GM18519 (cell line): ENCODE results near the gene CRTC1.

Source experiments
- ATAC-seq: cut with Tn5 transposase; IDR thresholded peaks from one replicate; pipeline ENCODE4 v1.9.1; 2021; ENCODE audit warnings: mild to moderate bottlenecking, moderate library complexity; ENCODE audit not compliant: unreplicated experiment, low FRiP score

Gene CRTC1

GRCh38 chr19:18763674-18764590 lies 80.5 kb downstream of the CRTC1 start:
- no peak for ATAC-seq

GRCh38 chr19:18764591-18765051 lies 81.1 kb downstream of the CRTC1 start:
- ATAC-seq, result no peak

GRCh38 chr19:18765224-18765623 lies 81.7 kb downstream of the CRTC1 start:
- ATAC-seq, result no peak

- ATAC-seq, result no peak
Observed at GRCh38 chr19:18768046-18768771, 84.7 kb downstream of the CRTC1 start.

GRCh38 chr19:18768997-18769891 lies 85.8 kb downstream of the CRTC1 start:
- ATAC-seq, result no peak

- no peak for ATAC-seq
Observed at GRCh38 chr19:18769989-18770528, 86.6 kb downstream of the CRTC1 start.

- ATAC-seq, result no peak
Observed at GRCh38 chr19:18770663-18771327, 87.3 kb downstream of the CRTC1 start.

- ATAC-seq, result no peak
Observed at GRCh38 chr19:18771328-18772242, 88.1 kb downstream of the CRTC1 start.

GRCh38 chr19:18772620-18773587 lies 89.4 kb downstream of the CRTC1 start:
- no peak for ATAC-seq

GRCh38 chr19:18773682-18774081 lies 90.2 kb downstream of the CRTC1 start:
- no peak for ATAC-seq

- no peak for ATAC-seq
Observed at GRCh38 chr19:18774107-18774506, 90.6 kb downstream of the CRTC1 start.

GRCh38 chr19:18774782-18775444 lies 91.4 kb downstream of the CRTC1 start:
- no peak for ATAC-seq

GRCh38 chr19:18775586-18776287 lies 92.3 kb downstream of the CRTC1 start:
- ATAC-seq, result no peak

- no peak for ATAC-seq
Observed at GRCh38 chr19:18776288-18776594, 92.8 kb downstream of the CRTC1 start.

GRCh38 chr19:18776736-18777135 lies 93.3 kb downstream of the CRTC1 start:
- ATAC-seq, result no peak

- ATAC-seq, result no peak
Observed at GRCh38 chr19:18777301-18778075, 94.0 kb downstream of the CRTC1 start.
